OCI-LY7 (cell line): Measurements from ENCODE around the gene ALG14. TPM values are rescaled to one million over a fixed set of nuclear protein-coding genes. Genes with fewer than 3 reads are reported as not detected.

Source experiments
- BruUV-seq: library from RNA; stranded (reverse); fragments of 400-500 nt; replicated peaks from 2 replicates; lab custom pipeline; 2021; lab: Mats Ljungman, UMichigan
- CTCF ChIA-PET: fragments of 300-600 bp; sonication (Branson Sonifier 250); formaldehyde crosslinking; loops from one replicate; lab custom pipeline; 2022; ENCODE audit warnings: antibody characterized with exemption; ENCODE audit not compliant: unreplicated experiment; lab: Charles Lee
- POLR2A ChIA-PET: fragments of 300-600 bp; sonication (Branson Sonifier 250); formaldehyde crosslinking; loops from one replicate; lab custom pipeline; 2022; ENCODE audit warnings: antibody characterized with exemption; lab: Charles Lee
- DNase-seq: peaks from one replicate; pipeline ENCODE4 v3.0.0-alpha.2; 2015; ENCODE audit warnings: low spot score
- H2AFZ ChIP-seq: fragments of 200-600 bp; sonication (generic), shearing (Covaris generic); 2 replicates; pipeline ENCODE4 v1.6.1; 2014; ENCODE audit warnings: mild to moderate bottlenecking, antibody characterized with exemption, low read length, moderate library complexity
- H3K27ac ChIP-seq: fragments of 200-600 bp; sonication (generic); 2 replicates; pipeline ENCODE4 v1.5.1; 2014; ENCODE audit warnings: mixed run types, low read depth, mild to moderate bottlenecking, moderate library complexity, low read length, inconsistent platforms; ENCODE audit not compliant: poor library complexity, severe bottlenecking
- H3K36me3 ChIP-seq: fragments of 200-600 bp; sonication (generic); 2 replicates; pipeline ENCODE4 v1.6.1; 2014; ENCODE audit warnings: mild to moderate bottlenecking, antibody characterized with exemption, low read length, moderate library complexity, mixed read lengths; ENCODE audit not compliant: insufficient read depth
- H3K4me1 ChIP-seq: fragments of 200-600 bp; sonication (generic); 2 replicates; pipeline ENCODE4 v1.5.1; 2014; ENCODE audit warnings: mild to moderate bottlenecking, low read length; ENCODE audit not compliant: insufficient read depth, poor library complexity, severe bottlenecking
- H3K4me2 ChIP-seq: fragments of 200-600 bp; sonication (generic); 2 replicates; pipeline ENCODE4 v1.6.1; 2014; ENCODE audit warnings: mild to moderate bottlenecking, low read length
- H3K4me3 ChIP-seq: fragments of 200-600 bp; sonication (generic); 2 replicates; pipeline ENCODE4 v1.5.1; 2014; ENCODE audit warnings: mild to moderate bottlenecking, low read depth, low read length; ENCODE audit not compliant: poor library complexity, severe bottlenecking
- H3K79me2 ChIP-seq: fragments of 200-600 bp; sonication (generic); 2 replicates; pipeline ENCODE4 v1.6.1; 2016; ENCODE audit warnings: low read depth, mild to moderate bottlenecking, low read length, moderate library complexity, mixed read lengths; ENCODE audit not compliant: insufficient read depth
- H3K9me2 ChIP-seq: fragments of 200-600 bp; sonication (generic); 2 replicates; pipeline ENCODE4 v1.6.1; 2016; ENCODE audit warnings: mild to moderate bottlenecking, low read length, mixed read lengths; ENCODE audit not compliant: insufficient read depth
- H3K9me3 ChIP-seq: fragments of 200-600 bp; sonication (generic); 2 replicates; pipeline ENCODE4 v1.6.1; 2014; ENCODE audit warnings: mild to moderate bottlenecking, mixed run types, low read length, mixed read lengths
- H4K20me1 ChIP-seq: fragments of 200-600 bp; sonication (generic); 2 replicates; pipeline ENCODE4 v1.6.1; 2014; ENCODE audit warnings: mild to moderate bottlenecking, antibody characterized with exemption, low read length, moderate library complexity, mixed read lengths; ENCODE audit not compliant: insufficient read depth
- CTCF ChIP-seq: fragments of 200-600 bp; sonication (generic); conservative IDR thresholded peaks from 2 replicates; pipeline ENCODE4 v1.5.1; 2014; ENCODE audit warnings: mild to moderate bottlenecking, antibody characterized with exemption, low read length, moderate library complexity, mixed read lengths
- EZH2phosphoT487 ChIP-seq: fragments of 200-600 bp; sonication (generic); IDR thresholded peaks from 2 replicates; pipeline ENCODE4 v1.6.1; 2018; ENCODE audit warnings: low read depth, borderline replicate concordance, mild to moderate bottlenecking, mixed run types, antibody characterized with exemption, low read length, moderate library complexity, mixed read lengths
- intact Hi-C: fragments of 100-400 bp; cut with micrococcal nuclease; formaldehyde crosslinking; loops from one replicate; pipeline ENCODE4 v1.10.0; 2022; ENCODE audit not compliant: unreplicated experiment
- total RNA-seq, 2 experiments: library from RNA; depleted of rRNA in 1 of 2; stranded (reverse); fragments of >200 nt in 1 of 2; shearing (Covaris generic) in 1 of 2; gene quantifications; 2 replicates each; pipeline ENCODE4 v1.2.3, GENCODE V29; 2014 to 2022

The ALG14 gene
- total RNA-seq, 2 experiments from 2014 or later: 1.6 to 8.3 TPM

GRCh38 chr1:95115708-95116137, 43.0 kb upstream of the ALG14 start:
- H4K20me1 ChIP-seq: no peaks in the 10 kb centered on the region
- no peak overlapping the region for H3K4me3 ChIP-seq
- ChIA-PET CTCF (no interaction called here), POLR2A (no interaction called here)
- no TSS peak for BruUV-seq
- no peak overlapping the region for H3K27ac ChIP-seq
- H3K9me3 ChIP-seq: no peaks in the 10 kb centered on the region
- DNase-seq: no peak
- H3K4me1 ChIP-seq: peaks cover 5% of the 10 kb centered on the region
- intact Hi-C loops: loop anchor here (2.0 kb wide), 1 partner anchor 31 kb away; no protein-coding TSS in a partner anchor
- no peaks in the 10 kb centered on the region for H3K9me2 ChIP-seq
- TF ChIP-seq EZH2phosphoT487 (no peak), CTCF (no peak)
- no peak overlapping the region for H3K4me2 ChIP-seq
- no peaks in the 10 kb centered on the region for H3K79me2 ChIP-seq
- no peak overlapping the region for H2AFZ ChIP-seq
- H3K36me3 ChIP-seq: no peaks in the 10 kb centered on the region

GRCh38 chr1:95113684-95114083, 40.9 kb upstream of the ALG14 start:
- Histone ChIP-seq H2AFZ (no peak overlapping the region), H3K9me2 (no peaks in the 10 kb centered on the region), H3K27ac (no peak overlapping the region), H3K4me2 (no peak overlapping the region), H3K79me2 (no peaks in the 10 kb centered on the region), H3K9me3 (no peaks in the 10 kb centered on the region), H3K4me1 (peaks cover 5% of the 10 kb centered on the region), H3K36me3 (no peaks in the 10 kb centered on the region), H4K20me1 (no peaks in the 10 kb centered on the region), H3K4me3 (no peak overlapping the region)
- ChIA-PET POLR2A (no interaction called here), CTCF (no interaction called here)
- intact Hi-C loops: no loop called here
- DNase-seq: no peak
- TF ChIP-seq CTCF (no peak), EZH2phosphoT487 (no peak)
- BruUV-seq: no TSS peak

GRCh38 chr1:95111014-95111413, 38.3 kb upstream of the ALG14 start:
- Histone ChIP-seq H3K36me3 (no peaks in the 10 kb centered on the region), H4K20me1 (no peaks in the 10 kb centered on the region), H3K4me1 (no peaks in the 10 kb centered on the region), H3K4me2 (no peak overlapping the region), H3K79me2 (no peaks in the 10 kb centered on the region), H3K9me3 (no peaks in the 10 kb centered on the region), H3K9me2 (no peaks in the 10 kb centered on the region), H3K4me3 (no peak overlapping the region), H2AFZ (no peak overlapping the region), H3K27ac (no peak overlapping the region)
- no TSS peak for BruUV-seq
- POLR2A ChIA-PET: interaction anchor here (0.7 kb wide), 1 partner anchor 1715 kb away, joined by 3 read pairs; no protein-coding TSS in a partner anchor
- intact Hi-C loops: no loop called here
- no peak for DNase-seq
- TF ChIP-seq EZH2phosphoT487 (no peak), CTCF (no peak)
- CTCF ChIA-PET: no interaction called here
